Ovary (tissue), 3 donors: ENCODE measurements around the gene SLC16A10.

ENCODE experiments used
- POLR2A ChIP-seq: fragments of 450-650 bp; IDR thresholded peaks from one replicate; pipeline ENCODE4 v1.6.1; 2017; ENCODE audit warnings: antibody characterized with exemption, mild to moderate bottlenecking, moderate library complexity
- TF ChIP-seq, protein P1 (sequence below), 3 donors: fragments of 450-650 bp in 2 of 3; fragments of 200-600 bp in 1 of 3; IDR thresholded peaks; one replicate each; pipeline versions ENCODE4 v1.5.1 to v1.8.0; 2016 to 2022; ENCODE audit warnings: antibody characterized with exemption in 3 of 3, mild to moderate bottlenecking in 1 of 3
- donor health status: DM: no; HTN: no; CAD: no.

DNA sequence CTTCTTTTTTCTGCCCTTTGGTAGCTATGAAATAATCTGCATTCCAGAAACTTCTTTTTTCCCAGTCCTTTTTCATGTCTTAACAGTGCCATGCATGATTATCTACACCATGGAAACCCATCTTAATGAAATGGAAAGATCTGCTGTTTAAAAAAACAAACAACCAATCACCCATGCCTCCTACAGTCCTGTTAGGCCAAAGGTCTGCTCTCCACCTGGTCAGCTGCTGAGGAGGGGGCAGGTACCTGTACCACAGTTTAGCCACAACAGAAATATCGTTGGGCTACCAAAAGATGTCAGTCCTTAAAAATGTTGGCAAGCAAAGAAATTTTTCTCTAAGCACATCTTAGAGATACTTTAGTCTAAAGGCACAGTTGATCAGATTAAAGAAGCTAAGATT is 112.6 kb downstream of the SLC16A10 start:
- TF ChIP-seq, protein P1, sequence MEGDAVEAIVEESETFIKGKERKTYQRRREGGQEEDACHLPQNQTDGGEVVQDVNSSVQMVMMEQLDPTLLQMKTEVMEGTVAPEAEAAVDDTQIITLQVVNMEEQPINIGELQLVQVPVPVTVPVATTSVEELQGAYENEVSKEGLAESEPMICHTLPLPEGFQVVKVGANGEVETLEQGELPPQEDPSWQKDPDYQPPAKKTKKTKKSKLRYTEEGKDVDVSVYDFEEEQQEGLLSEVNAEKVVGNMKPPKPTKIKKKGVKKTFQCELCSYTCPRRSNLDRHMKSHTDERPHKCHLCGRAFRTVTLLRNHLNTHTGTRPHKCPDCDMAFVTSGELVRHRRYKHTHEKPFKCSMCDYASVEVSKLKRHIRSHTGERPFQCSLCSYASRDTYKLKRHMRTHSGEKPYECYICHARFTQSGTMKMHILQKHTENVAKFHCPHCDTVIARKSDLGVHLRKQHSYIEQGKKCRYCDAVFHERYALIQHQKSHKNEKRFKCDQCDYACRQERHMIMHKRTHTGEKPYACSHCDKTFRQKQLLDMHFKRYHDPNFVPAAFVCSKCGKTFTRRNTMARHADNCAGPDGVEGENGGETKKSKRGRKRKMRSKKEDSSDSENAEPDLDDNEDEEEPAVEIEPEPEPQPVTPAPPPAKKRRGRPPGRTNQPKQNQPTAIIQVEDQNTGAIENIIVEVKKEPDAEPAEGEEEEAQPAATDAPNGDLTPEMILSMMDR (IDR thresholded peaks at IDR 0.05) = no peak
- TF ChIP-seq POLR2A = no peak
